Dendritic cell treated with granulocyte-macrophage colony-stimulating factor and Interleukin-4, amounts not matched to agents 40 ng/mL and 50 ng/mL, for 4 days (primary cell): ENCODE measurements around the gene GRHL1.

Experiments used
- H3K27ac Mint-ChIP-seq: one replicate; pipeline ENCODE4 v1.8.0; 2022; ENCODE audit warnings: mild to moderate bottlenecking, mixed read lengths
- H3K27me3 Mint-ChIP-seq: one replicate; pipeline ENCODE4 v1.8.0; 2022; ENCODE audit warnings: mild to moderate bottlenecking, mixed read lengths
- H3K36me3 Mint-ChIP-seq: one replicate; pipeline ENCODE4 v1.8.0; 2022; ENCODE audit warnings: low read depth, mixed read lengths
- H3K4me1 Mint-ChIP-seq: one replicate; pipeline ENCODE4 v1.8.0; 2022; ENCODE audit warnings: low read depth, mixed read lengths
- H3K4me3 Mint-ChIP-seq: one replicate; pipeline ENCODE4 v1.8.0; 2022; ENCODE audit warnings: mild to moderate bottlenecking, moderate library complexity, mixed read lengths
- H3K9me3 Mint-ChIP-seq: one replicate; pipeline ENCODE4 v1.8.0; 2022; ENCODE audit warnings: mixed read lengths
- intact Hi-C: fragments of 100-400 bp; cut with micrococcal nuclease; formaldehyde crosslinking; loops from one replicate; pipeline ENCODE4 v1.15.0; 2022

GRHL1 gene

DNA sequence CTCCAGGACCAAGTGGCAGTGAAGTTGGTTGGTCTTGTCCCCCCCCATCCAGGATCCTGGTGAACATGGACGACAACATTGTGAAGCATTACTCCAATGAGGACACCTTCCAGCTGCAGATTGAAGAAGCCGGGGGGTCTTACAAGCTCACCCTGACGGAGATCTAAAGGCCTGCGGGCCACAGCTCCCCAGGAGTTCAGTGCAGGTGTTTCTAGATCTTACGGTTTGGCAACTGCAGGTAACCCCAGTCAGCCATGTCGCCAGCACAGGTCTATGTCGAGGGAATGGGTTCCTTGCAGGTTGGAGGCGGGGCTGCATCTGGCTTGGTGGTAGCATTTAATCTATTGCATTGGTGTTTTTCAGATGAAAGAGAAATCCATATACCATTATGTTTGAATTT, 49.0 kb downstream of the GRHL1 start:
- Mint-ChIP-seq H3K9me3 (no peaks in the 10 kb centered on the region), H3K36me3 (no peaks in the 10 kb centered on the region), H3K4me1 (peaks cover 12% of the 10 kb centered on the region), H3K27me3 (peaks cover 26% of the 10 kb centered on the region), H3K27ac (no peak overlapping the region), H3K4me3 (no peak overlapping the region)
- intact Hi-C loops: no loop called here

DNA sequence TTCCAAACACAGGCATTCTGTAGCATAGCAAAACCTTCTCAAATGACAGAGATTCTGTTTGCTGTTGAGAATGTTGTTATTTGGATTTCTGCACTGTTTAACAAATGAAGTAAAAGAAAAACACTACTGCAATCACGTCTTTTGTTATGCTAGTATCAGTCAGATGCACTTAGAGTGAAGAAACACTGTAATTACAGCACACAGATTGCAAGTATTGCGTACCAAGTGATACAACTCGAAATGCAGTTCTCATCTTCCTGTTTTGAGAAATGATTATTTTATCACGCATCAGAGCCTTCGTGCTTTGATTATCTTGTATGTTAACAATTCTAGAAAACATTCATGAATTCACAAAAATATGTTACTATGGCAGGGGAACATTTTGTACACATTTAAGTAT, 50.1 kb downstream of the GRHL1 start:
- Mint-ChIP-seq H3K4me3 (no peak overlapping the region), H3K27me3 (peaks cover 34% of the 10 kb centered on the region), H3K36me3 (no peaks in the 10 kb centered on the region), H3K9me3 (no peaks in the 10 kb centered on the region), H3K4me1 (peaks cover 8% of the 10 kb centered on the region), H3K27ac (no peak overlapping the region)
- intact Hi-C loops: no loop called here

DNA sequence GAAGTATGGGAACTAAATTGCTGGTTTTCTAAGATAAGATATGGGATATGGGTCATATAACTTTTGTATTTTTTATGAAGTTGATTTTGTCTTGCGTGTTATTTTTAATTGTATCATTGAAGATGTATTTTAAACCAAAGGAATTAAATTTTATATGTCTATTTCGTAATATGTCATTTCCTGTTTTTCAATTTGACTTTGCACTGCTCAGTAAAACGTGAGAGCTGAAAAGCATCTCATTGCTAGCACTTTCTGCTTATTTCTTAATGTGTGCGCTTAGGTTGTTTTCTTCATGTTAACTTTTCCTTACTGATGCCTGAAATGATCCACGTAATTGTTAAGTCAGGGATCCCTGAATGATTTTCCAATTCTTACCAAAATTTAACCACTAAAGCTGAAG, 50.6 kb downstream of the GRHL1 start:
- Mint-ChIP-seq H3K36me3 (no peaks in the 10 kb centered on the region), H3K27me3 (peaks cover 39% of the 10 kb centered on the region), H3K4me3 (no peak overlapping the region), H3K27ac (no peak overlapping the region), H3K4me1 (peaks cover 13% of the 10 kb centered on the region), H3K9me3 (no peaks in the 10 kb centered on the region)
- intact Hi-C loops: no loop called here

DNA sequence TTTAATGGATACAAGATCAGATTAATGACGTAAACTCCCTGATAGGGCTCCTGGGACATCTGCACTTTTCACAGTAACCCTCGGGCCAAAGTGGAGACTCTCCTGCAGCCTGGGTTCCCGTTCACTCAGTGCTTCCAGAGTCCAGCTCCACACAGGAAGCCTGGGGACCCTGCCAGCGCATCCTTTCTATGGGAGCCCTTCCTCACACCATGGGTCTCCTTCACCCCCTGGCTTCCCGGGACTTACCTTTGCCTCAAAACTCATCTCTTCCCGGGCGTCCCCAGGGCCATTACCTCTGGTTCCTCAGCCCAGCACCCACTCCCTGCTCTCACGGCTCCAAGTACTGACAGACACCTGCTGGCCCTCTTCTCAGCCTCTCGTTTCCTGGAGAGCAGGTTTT, 51.2 kb downstream of the GRHL1 start:
- Mint-ChIP-seq H3K4me1 (peaks cover 16% of the 10 kb centered on the region), H3K4me3 (no peak overlapping the region), H3K9me3 (no peaks in the 10 kb centered on the region), H3K27me3 (peaks cover 43% of the 10 kb centered on the region), H3K36me3 (no peaks in the 10 kb centered on the region), H3K27ac (no peak overlapping the region)
- intact Hi-C loops: no loop called here

DNA sequence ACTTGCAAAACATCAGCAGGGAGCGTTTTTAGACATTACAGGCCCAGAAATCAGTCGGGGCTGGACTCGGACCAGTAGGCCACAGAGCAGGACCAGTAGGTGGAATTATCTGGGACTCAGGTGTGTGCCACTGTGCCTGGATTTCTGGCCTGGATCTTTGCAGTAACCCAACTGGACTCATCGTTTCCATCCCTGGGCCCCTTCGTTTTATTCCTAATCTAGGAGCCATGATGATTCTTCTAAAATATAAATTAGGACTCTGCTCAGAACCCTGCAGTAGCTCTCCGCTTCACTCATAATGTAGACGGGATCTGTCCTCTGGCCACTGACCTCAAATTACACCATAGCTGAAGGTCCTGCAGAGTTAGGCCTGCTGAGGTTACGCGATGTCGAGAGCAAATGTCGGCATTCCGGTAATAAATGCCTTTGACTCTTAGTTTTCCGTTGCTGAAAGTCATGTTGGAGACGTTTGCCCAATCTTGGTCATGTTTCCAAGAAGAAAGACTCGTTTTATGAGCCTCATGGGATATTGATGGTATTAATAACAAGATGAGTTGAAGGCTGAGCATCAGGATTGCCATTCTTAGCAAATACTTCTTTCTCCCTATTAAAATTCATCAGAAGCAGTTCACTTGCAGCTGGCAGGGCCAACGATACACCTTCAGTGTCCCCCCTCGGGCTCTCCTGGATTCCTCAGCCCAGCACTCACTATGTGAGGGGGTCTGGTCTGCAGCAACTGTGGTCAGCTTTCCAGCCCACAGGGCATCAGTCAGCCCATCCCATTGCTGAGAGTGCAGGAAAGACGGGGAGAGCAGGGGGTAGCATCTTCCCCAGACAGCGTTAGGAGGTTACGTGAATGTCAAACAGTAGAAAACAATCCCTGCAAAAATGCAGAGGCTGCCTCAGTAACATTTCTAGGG, 52.0 kb downstream of the GRHL1 start:
- H3K27me3 Mint-ChIP-seq: peaks cover 49% of the 10 kb centered on the region
- intact Hi-C loops: no loop called here
- no peak overlapping the region for H3K27ac Mint-ChIP-seq
- H3K4me1 Mint-ChIP-seq: peaks cover 16% of the 10 kb centered on the region
- no peaks in the 10 kb centered on the region for H3K36me3 Mint-ChIP-seq
- no peak overlapping the region for H3K4me3 Mint-ChIP-seq
- no peaks in the 10 kb centered on the region for H3K9me3 Mint-ChIP-seq

DNA sequence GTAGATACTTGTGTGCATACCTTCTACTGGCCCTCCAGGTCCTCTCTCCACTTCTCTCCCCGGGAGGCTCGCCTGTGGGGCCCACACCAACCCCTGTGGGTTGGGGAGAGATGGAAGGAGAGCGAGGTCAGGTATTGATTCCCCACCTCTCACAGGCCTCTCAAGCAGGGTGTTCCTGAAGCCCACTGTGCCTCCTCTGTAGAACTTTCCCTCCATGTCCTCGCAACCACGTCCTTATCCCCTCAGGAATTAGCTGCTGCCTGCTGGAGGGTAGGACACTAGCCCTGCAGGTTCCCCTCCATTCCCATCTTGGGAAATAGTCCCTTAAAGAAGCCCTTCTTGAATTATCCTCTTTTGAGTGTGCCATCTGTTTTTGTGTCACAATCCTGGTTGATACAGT, 52.9 kb downstream of the GRHL1 start:
- H3K4me1 Mint-ChIP-seq: peaks cover 16% of the 10 kb centered on the region
- H3K27me3 Mint-ChIP-seq: peaks cover 50% of the 10 kb centered on the region
- intact Hi-C loops: no loop called here
- H3K4me3 Mint-ChIP-seq: no peak overlapping the region
- H3K9me3 Mint-ChIP-seq: no peaks in the 10 kb centered on the region
- H3K36me3 Mint-ChIP-seq: no peaks in the 10 kb centered on the region
- H3K27ac Mint-ChIP-seq: peak overlapping the region; percentile 21

DNA sequence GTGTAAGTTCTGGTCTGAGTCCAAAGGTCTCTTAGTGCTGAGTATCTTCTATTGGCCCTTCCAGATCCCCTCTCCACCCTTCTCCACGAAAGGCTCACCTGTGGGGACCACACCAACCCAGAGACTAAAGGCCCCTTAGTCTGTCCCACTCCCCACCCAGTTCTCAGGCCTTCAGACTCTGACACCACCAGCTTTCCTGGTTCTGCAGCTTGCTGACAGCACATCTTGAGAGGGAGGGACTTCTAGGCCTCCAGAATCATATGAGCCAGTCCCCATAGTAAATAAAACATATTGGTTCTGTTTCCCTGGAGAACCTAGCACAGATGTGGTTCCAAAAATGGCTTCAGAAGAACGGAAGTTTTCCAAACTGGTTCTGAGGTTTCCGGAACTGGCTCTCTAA, 53.3 kb downstream of the GRHL1 start:
- intact Hi-C loops: no loop called here
- Mint-ChIP-seq H3K27ac (peak overlapping the region; percentile 21), H3K9me3 (no peaks in the 10 kb centered on the region)

DNA sequence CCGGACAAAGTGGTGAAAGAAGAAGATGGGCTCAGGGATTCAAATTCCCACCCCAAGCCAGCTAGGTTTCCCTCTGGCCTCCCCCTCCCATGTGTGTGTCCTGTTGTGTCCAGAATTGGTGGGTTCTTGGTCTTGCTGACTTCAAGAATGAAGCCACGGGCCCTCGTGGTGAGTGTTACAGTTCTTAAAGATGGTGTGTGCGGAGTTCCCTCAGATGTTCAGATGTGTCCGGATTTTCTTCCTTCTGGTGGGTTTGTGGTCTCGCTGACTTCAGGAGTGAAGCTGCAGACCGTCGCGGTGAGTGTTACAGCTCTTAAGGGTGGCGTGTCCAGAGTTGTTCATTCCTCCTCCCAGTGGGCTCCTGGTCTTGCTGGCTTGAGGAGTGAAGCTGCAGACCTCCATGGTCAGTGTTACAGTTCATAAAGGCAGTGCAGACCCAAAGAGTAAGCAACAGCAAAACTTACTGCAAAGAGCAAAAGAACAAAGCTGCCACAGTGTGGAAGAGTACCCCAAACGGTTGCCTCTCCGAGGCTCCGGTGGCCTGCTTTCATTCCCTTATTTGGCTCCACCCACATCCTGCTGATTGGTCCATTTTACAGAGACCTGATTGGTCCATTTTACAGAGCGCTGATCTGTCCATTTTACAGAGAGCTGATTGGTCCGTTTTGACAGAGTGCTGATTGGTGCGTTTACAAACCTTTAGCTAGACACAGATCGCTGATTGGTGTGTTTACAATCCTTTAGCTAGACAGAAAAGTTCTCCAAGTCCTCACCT, 54.2 kb downstream of the GRHL1 start:
- intact Hi-C loops: no loop called here
- H3K9me3 Mint-ChIP-seq: no peaks in the 10 kb centered on the region
- H3K36me3 Mint-ChIP-seq: no peaks in the 10 kb centered on the region
- peaks cover 47% of the 10 kb centered on the region for H3K27me3 Mint-ChIP-seq
- H3K27ac Mint-ChIP-seq: no peak overlapping the region
- H3K4me3 Mint-ChIP-seq: no peak overlapping the region
- H3K4me1 Mint-ChIP-seq: peaks cover 16% of the 10 kb centered on the region

More for the DNA sequence above, 53.3 kb downstream of the GRHL1 start:
- no peaks in the 10 kb centered on the region for H3K36me3 Mint-ChIP-seq
- H3K27me3 Mint-ChIP-seq: peaks cover 49% of the 10 kb centered on the region
- H3K4me3 Mint-ChIP-seq: no peak overlapping the region
- peaks cover 16% of the 10 kb centered on the region for H3K4me1 Mint-ChIP-seq

DNA sequence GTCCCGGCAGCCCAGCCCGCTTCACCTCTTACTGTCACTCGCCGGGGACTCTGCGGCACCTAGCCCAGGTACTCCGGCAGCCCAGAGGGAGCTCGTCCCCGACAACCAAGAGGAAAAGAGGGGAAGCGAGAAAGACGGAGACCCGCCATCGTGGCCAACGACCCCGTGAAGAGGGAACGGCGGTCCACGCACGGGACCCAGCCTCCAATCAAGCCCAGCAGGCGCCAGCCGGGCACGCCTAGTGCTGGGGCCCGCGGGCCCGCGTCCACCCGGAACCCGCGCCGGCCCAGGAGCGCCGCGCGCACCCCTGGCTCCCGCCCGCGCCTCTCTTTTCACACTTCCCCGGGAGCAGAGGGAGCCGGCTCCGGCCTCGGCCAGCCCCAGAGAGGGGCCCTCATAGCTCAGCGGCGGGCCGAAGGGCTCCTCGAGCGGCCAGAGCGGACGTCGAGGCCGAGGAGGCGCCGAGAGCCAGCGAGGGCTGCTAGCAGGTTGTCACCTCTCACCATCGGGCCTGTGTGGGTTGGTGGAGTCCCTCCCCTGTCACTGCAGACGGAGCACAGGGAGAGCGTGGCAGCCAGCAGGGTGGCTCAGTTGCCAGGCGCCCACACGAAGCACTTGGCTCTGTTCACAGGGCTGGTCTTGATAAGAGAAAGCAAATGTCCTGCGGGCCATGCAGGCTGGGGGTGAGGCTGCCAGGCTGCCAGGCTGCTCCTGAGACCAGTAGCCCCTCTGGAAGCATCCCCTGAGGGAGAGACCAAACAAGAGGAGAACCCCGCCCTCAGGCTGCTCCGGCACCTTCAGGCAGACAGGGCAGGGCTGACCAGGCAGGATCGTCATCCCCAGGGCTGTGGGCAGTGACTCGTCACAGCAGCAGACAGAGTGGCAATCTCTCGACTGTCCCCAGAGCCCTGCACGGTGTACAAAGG, 55.0 kb downstream of the GRHL1 start:
- intact Hi-C loops: no loop called here
- Mint-ChIP-seq H3K36me3 (no peaks in the 10 kb centered on the region), H3K4me3 (no peak overlapping the region), H3K27ac (peak overlapping the region; percentile 35), H3K27me3 (peaks cover 46% of the 10 kb centered on the region), H3K9me3 (no peaks in the 10 kb centered on the region), H3K4me1 (peaks cover 16% of the 10 kb centered on the region)

DNA sequence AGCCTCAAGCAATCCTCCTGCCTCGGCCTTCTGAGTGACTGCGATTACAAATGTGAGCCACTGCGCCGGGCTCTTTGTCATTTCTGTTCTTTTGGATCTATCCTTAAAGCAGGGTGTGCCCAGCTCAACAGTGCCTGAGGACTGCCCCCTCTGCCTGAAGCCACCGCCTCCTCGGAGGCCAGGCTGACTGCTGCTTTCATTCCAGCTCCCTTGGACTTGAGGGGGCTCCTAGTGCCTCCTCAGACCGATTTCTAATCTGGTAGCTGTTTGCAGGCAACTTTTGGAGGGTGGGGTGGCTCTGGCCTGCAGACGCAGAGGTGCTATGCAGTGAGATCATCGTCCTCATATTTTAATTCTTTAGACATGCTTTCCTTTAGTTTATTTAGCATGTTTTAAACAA, 55.9 kb downstream of the GRHL1 start:
- intact Hi-C loops: no loop called here
- Mint-ChIP-seq H3K27me3 (peaks cover 46% of the 10 kb centered on the region), H3K4me1 (peaks cover 16% of the 10 kb centered on the region), H3K9me3 (no peaks in the 10 kb centered on the region), H3K36me3 (no peaks in the 10 kb centered on the region), H3K27ac (no peak overlapping the region), H3K4me3 (no peak overlapping the region)

DNA sequence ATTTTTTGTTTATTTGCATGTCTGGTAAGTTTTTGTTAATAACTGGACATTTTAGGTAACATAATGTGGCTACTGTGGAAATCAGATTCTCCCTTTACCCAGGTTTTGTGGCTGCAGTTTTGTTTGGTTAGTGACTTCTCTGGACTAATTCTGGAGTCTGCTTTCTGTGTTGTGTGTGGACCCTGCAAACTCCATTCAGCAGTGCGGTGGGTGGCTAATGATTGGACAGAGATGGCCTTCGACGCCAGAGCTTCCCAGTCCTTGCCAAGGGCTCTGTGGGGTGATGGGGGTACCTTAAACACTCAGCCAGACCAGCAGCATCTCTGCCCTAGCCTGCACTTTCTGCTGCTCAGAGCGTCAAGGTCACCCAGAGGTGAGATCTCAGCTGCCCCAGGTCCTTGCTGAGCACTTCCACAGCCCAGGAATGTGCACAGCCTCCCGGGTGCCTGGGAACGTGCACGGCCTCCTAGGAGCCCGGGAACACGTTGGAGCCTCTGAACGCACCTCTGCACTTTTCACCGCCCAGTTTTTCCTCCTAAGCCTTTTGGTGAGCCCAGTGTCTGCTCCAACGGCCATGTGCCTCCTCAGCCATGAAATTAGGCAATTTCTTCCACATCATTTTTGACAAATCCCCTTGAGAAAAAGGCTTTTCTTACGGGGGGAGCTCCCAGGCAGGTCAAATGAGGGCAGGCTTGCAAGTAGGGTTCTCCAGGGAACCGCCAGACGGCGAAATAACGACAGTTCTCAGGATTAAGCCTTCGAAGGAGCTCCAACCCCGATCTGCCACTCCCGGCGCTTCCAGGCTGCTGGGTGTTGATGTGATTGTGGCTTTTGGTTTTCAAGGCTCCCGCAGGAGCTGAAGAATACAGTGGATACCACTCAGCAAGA, 56.7 kb downstream of the GRHL1 start:
- H3K27ac Mint-ChIP-seq: no peak overlapping the region
- no peaks in the 10 kb centered on the region for H3K9me3 Mint-ChIP-seq
- H3K27me3 Mint-ChIP-seq: peaks cover 46% of the 10 kb centered on the region
- H3K4me3 Mint-ChIP-seq: no peak overlapping the region
- H3K36me3 Mint-ChIP-seq: no peaks in the 10 kb centered on the region
- intact Hi-C loops: no loop called here
- H3K4me1 Mint-ChIP-seq: peaks cover 11% of the 10 kb centered on the region

DNA sequence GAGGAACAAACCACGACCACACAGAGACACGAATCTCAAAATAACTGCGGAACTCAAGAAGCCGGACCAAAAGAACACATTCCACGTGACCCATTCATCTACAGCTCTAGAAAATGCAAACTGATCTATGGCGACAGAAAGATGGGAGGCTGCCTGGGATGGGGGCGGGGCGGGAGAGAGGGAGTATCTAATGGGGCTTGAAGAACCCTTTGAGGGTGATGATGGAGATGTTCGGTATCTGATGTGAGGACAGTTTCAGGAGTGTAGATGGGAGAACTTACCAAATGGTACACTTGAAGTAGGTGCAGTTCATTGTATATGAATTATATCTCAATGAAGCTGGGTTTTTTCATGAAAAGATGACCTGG, 57.3 kb downstream of the GRHL1 start:
- no peaks in the 10 kb centered on the region for H3K9me3 Mint-ChIP-seq
- H3K27me3 Mint-ChIP-seq: peaks cover 45% of the 10 kb centered on the region
- H3K36me3 Mint-ChIP-seq: no peaks in the 10 kb centered on the region
- H3K4me1 Mint-ChIP-seq: peaks cover 11% of the 10 kb centered on the region
- no peak overlapping the region for H3K4me3 Mint-ChIP-seq
- intact Hi-C loops: no loop called here
- H3K27ac Mint-ChIP-seq: no peak overlapping the region

DNA sequence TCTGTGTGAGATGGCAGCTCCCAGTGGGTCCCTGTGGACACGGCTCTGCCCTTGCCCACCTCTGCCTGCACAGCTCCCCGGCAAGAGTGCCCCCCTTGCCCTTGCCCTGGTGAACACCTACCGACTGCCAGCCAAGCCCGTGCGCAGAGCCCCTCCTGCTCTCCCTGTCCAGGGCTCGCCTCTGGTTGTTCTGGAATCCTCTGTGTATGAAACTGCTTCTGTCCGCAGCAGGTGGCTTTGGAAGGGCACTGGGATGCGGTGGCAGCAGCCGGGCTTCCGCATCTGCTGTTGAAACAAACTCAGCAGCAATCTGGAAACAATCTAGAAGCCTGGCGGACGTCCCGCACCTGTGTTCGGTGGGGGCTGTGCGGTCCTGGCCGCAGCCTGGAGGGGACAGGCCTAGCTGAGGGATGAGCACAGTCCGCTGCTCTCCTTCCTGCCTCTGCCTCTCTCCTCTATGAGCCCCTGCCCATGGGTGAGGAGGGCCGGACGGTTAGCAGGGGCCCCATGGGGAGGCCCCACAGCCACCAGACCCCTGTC, 57.8 kb downstream of the GRHL1 start:
- Mint-ChIP-seq H3K4me1 (peaks cover 11% of the 10 kb centered on the region), H3K27ac (no peak overlapping the region), H3K9me3 (no peaks in the 10 kb centered on the region), H3K27me3 (peaks cover 42% of the 10 kb centered on the region), H3K36me3 (no peaks in the 10 kb centered on the region), H3K4me3 (no peak overlapping the region)
- intact Hi-C loops: no loop called here
